HG03558 (cell line): ENCODE results near the gene C5orf58.

Source experiments
- ATAC-seq: cut with Tn5 transposase; IDR thresholded peaks from one replicate; pipeline ENCODE4 v1.9.1; 2021; ENCODE audit warnings: moderate number of reproducible peaks; ENCODE audit not compliant: unreplicated experiment; ENCODE audit errors: extremely low read depth

Gene C5orf58

DNA sequence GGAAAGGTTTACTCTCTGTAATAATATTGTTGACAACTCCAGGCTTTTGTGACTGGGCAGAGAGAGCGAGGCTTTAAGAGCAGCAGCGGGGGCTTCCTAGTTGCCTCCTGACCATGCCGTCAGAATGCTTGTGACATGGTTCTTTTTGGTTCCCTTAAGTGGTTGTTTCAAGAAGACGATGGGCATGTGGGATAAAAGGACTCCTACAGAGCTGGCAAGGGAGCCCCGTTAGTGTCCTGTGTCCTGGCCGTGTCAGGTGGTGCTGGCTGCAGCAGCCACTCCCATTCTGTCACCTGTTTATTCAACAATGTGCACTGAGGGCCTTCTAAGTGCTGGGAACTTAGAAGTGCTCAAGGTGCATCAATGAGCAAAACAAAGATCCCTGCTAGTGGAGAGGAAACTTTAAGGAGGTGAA lies 45.1 kb downstream of the C5orf58 start:
- no peak for ATAC-seq

DNA sequence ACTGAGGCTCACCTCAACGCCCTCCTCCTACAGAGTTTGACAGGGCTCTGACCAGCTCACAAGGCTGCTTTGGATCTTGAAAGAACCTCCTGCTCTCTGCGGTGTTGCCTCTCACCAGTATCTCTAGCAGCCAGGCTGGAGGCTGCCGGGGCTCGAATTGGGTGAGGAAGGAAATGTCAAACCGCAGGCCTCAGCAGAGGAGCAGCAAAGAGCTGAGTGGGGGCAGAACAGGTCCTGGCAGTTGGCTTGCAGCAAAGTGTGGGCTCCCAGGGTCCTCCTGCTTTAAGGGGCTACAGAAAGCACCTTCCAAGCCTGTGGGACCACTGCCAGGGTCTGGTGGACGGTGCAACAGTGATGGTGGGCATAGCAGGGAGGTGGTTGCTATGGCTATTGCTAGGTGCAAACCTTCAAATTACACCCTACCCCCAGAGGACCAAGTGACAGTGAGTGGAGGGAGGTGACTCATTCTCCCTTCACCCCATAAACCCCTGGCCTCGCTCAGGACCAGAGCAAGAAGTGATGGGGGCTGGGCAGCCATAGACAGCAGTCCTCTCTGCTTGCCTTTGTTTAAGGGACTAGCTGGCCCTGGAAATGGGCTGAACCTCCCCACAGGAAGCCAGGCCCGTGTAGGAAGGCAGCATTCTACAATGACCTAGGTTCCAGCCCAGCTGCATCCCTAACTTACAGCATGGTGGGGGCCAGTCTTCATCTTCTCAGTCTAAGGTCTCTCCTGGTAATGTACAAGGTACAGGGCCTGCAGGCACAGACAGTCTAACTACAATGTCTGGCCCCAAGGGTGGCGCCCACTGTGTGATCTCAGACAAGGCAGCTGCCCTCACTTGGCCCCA lies 46.0 kb downstream of the C5orf58 start:
- ATAC-seq, result peak; percentile 85

DNA sequence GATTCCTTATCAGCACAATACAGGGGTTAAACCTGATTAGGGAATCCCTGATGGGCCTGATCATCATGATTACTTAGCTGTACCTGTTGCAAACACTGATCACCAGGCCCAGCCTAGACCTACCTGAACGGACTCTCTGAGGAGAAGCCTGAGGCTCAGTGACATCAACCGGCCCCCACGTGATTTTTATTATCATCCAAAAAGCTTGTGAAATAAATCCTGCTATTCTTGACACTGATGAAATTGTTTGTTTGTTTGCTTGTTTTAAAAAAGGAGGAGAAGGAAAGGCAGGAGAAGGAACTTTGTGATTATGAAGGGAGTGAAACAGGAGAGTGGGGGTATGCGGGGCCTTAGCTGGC lies 46.7 kb downstream of the C5orf58 start:
- ATAC-seq, result no peak

DNA sequence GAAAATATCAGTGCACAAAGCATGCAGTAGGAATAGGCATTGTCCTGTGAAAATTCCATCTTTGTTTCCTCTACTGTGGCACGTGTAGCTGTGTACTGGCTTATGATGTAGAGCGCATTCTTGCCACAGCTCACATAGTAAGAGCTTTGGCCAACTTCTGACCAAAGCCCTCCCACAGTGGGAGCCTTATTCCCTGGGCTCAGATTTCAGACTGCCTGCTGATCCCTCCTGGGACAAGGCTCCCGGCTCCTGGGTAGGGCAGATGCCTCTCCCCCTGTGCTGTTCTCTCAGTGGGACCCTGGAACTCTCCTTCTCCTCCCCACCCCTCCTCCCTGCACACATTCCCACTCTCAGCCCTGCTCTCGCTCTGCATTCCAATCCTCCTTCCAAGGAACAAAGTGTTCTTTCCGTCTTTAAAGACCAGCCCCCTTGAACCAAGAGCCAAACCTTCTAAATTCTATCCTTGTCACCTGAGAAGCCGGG lies 47.3 kb downstream of the C5orf58 start:
- no peak for ATAC-seq

DNA sequence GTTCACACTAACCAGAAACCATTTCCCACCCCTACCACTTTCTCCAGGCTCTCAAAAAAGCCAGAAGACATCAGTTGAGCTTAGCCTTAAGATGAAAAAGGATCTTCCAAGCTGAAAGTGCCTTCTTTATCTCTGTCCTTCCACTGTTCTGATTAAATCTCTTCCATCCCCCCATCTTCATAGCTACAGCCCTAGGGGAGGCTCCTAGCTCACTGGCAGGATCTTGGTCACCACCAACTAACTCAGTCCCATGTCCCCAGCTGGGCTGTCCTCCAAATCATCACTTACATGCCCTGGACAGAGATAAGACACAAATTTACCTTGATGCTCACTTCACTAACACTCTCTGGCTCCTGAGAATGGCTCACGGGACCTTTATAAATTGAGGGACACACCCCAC lies 50.5 kb downstream of the C5orf58 start:
- ATAC-seq, result no peak

DNA sequence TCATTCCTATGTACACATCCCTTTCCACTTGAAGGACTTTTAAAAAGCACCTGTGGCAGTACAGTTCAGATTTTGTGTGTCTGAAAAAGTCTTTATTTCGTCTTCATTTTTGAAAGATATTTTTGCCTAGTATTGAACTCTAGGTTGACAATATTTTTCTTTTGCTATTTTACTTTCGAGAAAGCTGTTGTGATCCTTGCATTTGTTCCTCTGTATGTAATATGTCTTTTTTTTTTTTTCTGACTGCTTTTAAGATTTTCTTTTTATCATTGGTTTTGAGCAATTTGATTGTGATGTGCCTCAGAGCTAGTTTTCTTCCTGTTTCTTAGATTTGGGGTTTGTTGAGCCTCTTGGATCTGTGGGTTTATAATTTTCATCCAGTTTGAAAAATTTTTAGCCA lies 51.4 kb downstream of the C5orf58 start:
- no peak for ATAC-seq

DNA sequence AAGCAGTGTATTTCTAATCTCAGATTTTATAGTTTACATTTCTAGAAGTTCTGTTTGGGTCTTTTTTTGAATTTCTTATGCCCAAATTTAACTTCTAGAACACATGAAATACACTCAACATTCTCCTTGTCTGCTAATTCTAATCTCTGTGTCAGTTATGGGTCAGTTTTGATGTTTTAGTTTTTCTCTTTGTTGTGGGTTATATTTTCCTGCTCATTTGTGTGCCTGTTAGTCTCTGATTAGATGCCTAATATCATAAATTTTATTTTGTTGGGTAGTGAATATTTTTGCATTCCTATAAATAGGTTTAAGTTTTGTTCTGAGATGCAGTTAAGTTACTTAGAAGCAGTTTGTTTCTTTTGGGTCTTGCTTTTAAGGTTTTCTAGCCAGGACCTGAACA lies 52.4 kb downstream of the C5orf58 start:
- no peak for ATAC-seq

DNA sequence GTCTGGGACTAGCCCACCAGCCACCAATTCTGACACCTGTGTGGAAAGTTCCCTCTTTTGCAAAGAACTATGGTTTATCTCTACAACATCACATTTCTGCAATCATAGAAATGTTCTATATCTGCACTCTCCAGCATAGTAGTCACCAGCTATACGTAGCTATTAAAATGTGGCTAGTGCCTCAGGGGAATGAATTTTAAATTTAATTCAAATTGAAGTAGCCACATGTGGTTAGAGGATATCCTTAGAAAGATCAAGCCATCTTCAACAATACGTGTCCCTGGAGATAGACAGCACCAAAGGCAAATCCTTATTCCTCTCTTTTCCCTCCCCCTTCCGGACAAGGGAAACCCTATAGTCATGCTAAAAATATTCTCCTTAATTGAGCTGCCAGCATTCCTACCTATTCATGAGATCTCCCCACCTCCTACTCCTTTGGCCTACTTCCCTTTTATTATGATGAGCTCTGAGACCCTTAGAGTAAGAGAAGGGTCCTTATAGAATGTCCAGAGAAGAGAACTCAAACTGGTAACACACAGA lies 53.7 kb downstream of the C5orf58 start:
- ATAC-seq, result no peak

DNA sequence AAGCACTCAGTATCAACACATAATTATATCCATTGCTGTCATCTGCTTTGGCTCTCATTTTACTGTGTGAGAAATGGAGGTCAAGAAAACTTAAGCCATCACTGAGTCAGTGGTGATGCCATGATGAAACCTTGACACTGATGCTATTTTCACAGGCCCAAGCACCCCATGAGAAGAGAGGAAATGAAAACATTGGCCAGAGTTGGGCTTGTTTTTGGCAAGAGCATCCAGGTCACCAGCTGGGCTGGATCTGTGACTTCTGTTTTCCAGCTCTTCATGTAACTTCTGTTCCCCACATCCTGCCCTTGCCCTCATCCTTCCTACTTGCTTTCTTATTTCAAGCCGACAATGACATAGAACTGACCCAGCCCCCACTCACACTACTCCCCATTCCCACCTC lies 54.7 kb downstream of the C5orf58 start:
- no peak for ATAC-seq

DNA sequence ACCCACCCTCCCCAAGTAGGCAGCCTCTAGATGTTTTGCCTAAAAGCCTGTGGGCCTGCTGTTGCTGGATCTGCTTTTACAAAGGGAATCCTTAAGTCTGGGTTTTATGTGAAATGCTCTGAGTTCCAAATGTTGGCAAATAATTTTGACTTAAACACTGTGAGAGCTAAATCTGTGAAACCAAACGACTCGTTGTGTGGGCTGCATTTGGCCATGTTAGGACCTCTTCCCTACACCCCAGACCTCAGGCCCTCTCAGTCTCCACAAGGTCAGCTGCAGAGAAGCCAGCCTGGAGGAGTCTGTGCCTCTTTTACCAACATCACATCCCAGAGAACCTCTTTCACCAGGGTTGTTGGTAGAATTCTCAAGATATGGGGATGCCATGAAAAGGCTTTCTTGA lies 55.4 kb downstream of the C5orf58 start:
- ATAC-seq, result no peak

DNA sequence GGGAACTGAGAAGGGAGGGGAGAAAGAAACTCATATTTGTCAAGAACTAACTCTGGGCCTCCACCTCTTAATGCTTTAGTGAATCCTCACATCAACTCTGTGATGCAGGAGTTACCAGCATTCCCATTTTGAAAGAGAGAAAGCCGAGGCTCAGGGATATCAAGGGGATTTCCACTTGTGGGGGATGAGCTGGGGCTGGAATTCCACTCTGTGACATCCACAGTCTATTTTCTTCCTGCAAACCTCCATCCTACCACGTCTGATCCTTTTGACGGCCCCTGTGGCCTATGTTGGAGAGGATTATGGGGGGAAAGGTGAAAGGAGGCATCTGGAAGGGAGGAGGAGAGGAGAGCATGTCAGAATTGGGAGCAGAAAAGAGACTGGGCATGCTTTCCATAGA lies 55.8 kb downstream of the C5orf58 start:
- ATAC-seq, result no peak

DNA sequence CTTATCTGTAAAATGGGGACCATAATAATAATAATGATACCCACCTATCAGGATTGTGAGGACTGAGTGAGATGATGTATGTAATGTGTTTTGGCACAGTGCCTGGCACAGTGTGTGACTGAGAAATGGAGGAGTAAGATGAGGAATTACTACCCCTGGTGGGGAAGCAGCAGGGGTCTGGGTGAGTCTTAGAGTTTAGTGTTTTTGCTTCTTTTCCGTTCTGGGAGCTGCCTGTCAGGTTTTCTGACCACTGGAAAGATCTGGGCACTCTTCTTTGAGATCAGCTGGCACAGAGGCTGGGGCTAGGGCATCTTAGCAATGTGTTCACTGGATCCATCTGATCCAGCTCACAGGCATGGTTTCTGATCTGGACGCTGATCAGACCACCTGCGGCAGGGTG lies 56.3 kb downstream of the C5orf58 start:
- no peak for ATAC-seq

DNA sequence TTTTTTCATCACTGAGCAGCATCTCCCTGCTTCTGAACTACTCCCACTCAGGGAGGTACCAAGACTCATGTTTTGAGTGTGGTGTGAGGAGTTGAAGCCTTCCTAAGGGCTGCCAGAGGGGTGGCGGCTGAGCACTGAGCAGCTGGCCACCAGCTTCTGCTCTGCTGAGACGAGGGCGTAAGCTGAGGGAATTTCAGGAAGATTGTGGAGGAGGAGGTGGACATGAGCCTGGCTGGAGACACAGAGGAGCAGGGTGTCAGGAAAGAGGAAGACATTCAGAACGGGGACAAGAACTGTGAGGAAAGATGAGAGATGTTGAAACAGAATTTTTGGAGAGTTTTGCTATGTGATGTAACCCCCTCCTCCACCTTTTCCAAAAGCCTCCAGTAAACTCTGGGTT lies 57.0 kb downstream of the C5orf58 start:
- no peak for ATAC-seq

DNA sequence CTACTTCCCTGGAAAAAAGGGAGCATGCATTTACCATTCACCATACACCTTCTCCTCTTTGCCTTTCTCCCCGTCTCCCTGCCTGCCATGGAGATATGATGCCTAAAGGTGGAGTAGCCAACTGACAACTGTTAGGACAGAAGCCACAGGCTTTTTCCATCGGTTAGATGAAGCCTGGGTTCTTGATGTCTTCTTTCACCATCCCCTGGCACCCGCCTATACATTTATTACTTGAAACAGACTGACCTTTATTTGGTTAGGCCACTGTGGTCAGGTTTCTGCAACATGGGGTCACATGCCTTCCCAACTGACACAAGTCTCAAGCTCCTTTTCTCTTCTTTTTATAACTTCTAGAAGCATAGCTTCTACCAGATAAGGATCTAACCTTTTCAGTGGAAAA lies 57.7 kb downstream of the C5orf58 start:
- no peak for ATAC-seq

DNA sequence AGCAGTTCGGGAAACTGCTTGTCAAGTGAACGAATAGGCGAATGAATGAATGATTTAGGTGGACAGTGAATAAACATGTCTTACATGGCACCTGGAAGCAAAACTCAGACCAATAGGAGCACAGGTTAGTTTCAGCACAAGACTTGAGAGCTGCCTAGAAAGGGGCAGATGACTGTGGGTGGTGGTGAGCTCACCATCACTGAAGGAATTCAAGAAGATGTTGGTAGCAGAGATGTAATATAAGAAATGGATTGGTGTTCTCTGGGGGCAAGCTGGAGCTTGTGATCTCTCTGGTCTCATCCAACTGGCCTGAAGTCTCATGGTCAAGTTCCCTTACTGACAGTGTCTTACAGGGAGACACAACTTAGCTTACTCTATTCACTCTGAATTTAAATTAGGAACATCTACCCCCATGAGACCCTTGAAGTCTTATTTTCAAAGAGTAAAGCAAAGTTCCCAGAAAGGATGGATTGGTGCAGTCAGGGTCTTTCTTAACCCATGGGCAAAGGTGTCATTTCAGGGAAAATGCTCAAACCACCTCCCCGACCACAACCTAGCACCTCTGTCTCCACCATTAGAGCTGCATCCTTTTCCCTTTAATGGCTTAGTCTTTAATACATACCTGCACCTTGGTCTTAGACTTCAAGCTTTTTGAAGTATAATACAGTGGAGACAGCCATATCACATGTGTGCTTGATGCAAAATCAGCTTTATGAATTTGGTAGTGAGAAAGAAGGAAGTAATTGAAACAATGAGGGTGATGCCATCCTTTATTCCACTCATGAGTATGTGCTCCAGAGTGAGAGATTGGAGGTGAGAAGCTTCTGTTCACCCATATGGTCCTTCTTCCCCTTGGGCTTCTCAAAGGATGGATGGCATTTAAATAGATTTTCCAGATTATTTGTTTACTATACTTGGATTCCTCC lies 59.7 kb downstream of the C5orf58 start:
- ATAC-seq, result no peak

DNA sequence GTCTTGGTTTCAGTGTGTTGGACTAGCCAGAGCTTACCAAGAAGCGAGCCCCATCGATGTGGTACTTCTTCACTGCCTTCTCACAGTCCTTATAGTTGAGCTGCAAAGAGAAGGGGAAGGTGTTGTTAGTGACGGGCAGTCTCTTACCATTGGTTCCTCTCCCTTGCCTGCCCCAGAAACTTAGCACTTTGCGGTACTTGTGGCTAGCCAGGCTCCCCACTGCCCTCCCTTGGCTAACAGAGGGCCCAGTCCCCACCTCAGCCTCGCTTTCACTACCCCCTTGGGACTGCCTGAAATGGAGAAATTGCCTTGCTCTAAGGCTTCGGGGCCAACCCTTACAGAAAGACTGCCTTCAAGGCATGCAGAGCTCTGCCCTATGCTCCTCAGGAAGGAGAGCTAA lies 60.5 kb downstream of the C5orf58 start:
- peak; percentile 65 for ATAC-seq

DNA sequence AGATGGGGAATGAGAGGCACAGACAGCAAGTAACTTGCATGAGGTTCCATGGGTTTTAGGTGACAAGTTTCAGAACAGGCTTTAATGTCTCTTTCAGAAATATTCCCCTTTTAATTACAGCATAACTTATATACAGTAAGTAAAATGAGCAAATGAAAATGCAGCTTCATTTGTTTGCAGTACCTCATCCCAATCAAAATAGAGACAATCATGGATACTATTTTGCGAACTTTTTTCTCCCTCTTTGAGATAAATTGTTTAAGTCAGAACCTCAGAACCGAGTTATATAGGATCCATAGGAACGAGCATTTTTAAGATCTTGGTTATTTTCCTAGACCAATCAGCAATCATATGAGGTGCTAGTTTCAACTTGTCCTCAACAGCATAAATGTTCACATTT lies 61.3 kb downstream of the C5orf58 start:
- no peak for ATAC-seq

DNA sequence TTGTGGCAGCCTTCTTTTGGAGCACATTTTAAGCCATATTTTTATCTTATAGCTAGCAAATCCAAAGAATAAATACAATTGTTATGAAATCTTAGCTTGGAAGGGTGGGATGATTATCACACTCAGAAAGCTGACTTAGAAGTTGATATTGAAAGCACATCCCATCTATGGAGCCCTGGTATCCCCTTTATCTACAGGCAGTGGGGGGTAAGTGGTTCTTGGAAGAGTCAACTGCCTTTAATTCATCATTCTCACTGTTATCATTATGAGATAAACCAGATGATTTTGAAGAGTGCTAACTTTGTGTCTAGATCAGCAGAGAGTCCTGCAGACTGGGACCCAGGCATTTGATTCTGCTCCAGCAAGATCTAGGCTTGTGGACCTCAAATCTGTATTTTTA lies 61.8 kb downstream of the C5orf58 start:
- ATAC-seq, result no peak
